Activated CD4-positive, alpha-beta T cell treated with anti-CD3 and anti-CD28 coated beads, Interleukin-2, amount 10 ng/mL, durations not matched to agents 7 days and 5 days (primary cell): ENCODE measurements around the gene PKIB. TPM values are rescaled to one million over a fixed set of nuclear protein-coding genes. Genes with fewer than 3 reads are reported as not detected.

Experiments used
- CTCF ChIA-PET: fragments of 350-600 bp; sonication (Branson Sonifier 250); formaldehyde crosslinking; loops from one replicate; lab custom pipeline; 2021; ENCODE audit warnings: antibody characterized with exemption; lab: Charles Lee
- POLR2A ChIA-PET: fragments of 350-600 bp; sonication (Branson Sonifier 250); formaldehyde crosslinking; loops from one replicate; lab custom pipeline; 2021; ENCODE audit warnings: antibody characterized with exemption; lab: Charles Lee
- DNase-seq: peaks from one replicate; pipeline ENCODE4 v3.0.0-alpha.2; 2020
- H3K27ac Mint-ChIP-seq: one replicate; pipeline ENCODE4 v1.8.0; 2021; ENCODE audit warnings: mild to moderate bottlenecking, moderate library complexity, mixed read lengths
- H3K27me3 Mint-ChIP-seq: one replicate; pipeline ENCODE4 v1.8.0; 2021; ENCODE audit warnings: mixed read lengths
- H3K36me3 Mint-ChIP-seq: one replicate; pipeline ENCODE4 v1.8.0; 2021; ENCODE audit warnings: low read depth, mixed read lengths
- H3K4me1 Mint-ChIP-seq: one replicate; pipeline ENCODE4 v1.8.0; 2021; ENCODE audit warnings: mixed read lengths
- H3K4me3 Mint-ChIP-seq: one replicate; pipeline ENCODE4 v1.8.0; 2021; ENCODE audit warnings: mild to moderate bottlenecking, moderate library complexity, mixed read lengths
- H3K9me3 Mint-ChIP-seq: one replicate; pipeline ENCODE4 v1.8.0; 2021; ENCODE audit warnings: mixed read lengths
- total RNA-seq, 2 experiments: library from RNA; stranded (reverse); gene quantifications; one replicate each; pipeline ENCODE4 v1.2.3, GENCODE V29; 2021

PKIB gene
- total RNA-seq, 2 experiments from 2014 or later = 1.2 to 1.3 TPM

GRCh38 chr6:122681705-122682104 lies 71.5 kb downstream of the PKIB start:
- Mint-ChIP-seq H3K36me3 (no peaks in the 10 kb centered on the region), H3K4me1 (no peaks in the 10 kb centered on the region), H3K27me3 (no peaks in the 10 kb centered on the region), H3K4me3 (no peak overlapping the region), H3K9me3 (no peaks in the 10 kb centered on the region), H3K27ac (no peak overlapping the region)
- ChIA-PET CTCF (no interaction called here), POLR2A (no interaction called here)
- no peak for DNase-seq

DNA sequence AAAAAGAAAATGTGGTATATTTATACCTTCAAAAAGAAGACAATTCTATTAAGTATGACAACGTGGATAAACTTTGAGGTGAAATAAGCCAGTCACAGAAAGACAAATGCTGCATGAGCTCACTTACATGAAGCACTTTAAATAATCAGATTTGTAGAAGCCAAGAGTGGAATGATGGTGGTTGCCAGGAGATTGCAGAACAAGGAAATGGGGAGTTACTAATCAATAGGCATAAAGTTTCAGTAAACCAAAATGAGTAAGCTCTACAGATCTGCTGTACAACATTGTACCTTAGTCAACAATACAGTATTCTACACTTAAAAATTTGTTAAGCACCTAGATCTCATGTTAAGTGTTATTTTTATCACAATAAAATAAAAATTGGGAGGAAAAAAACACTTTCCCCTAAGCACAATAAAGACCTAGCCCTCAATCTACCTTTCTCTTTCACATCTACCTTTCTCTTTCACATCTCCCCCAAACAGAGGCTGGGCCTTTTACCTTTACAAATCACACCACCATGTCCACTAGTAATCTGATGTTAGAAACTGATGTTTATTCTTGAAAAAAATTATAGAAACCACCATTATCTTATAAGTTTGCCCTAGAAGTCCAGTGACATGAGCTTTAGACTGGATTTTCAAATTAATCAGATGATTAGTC lies 73.9 kb downstream of the PKIB start:
- Mint-ChIP-seq H3K36me3 (no peaks in the 10 kb centered on the region), H3K4me3 (no peak overlapping the region), H3K27ac (no peak overlapping the region), H3K9me3 (no peaks in the 10 kb centered on the region), H3K4me1 (no peaks in the 10 kb centered on the region), H3K27me3 (no peaks in the 10 kb centered on the region)
- no peak for DNase-seq
- ChIA-PET POLR2A (no interaction called here), CTCF (no interaction called here)

- H3K9me3 Mint-ChIP-seq = no peaks in the 10 kb centered on the region
- H3K4me1 Mint-ChIP-seq = no peaks in the 10 kb centered on the region
- no peaks in the 10 kb centered on the region for H3K36me3 Mint-ChIP-seq
- no peaks in the 10 kb centered on the region for H3K27me3 Mint-ChIP-seq
- H3K27ac Mint-ChIP-seq = no peak overlapping the region
- H3K4me3 Mint-ChIP-seq = no peak overlapping the region
- no peak for DNase-seq
- POLR2A ChIA-PET = no interaction called here
- CTCF ChIA-PET = no interaction called here
Observed at GRCh38 chr6:122692175-122692598, 82.0 kb downstream of the PKIB start.

DNA sequence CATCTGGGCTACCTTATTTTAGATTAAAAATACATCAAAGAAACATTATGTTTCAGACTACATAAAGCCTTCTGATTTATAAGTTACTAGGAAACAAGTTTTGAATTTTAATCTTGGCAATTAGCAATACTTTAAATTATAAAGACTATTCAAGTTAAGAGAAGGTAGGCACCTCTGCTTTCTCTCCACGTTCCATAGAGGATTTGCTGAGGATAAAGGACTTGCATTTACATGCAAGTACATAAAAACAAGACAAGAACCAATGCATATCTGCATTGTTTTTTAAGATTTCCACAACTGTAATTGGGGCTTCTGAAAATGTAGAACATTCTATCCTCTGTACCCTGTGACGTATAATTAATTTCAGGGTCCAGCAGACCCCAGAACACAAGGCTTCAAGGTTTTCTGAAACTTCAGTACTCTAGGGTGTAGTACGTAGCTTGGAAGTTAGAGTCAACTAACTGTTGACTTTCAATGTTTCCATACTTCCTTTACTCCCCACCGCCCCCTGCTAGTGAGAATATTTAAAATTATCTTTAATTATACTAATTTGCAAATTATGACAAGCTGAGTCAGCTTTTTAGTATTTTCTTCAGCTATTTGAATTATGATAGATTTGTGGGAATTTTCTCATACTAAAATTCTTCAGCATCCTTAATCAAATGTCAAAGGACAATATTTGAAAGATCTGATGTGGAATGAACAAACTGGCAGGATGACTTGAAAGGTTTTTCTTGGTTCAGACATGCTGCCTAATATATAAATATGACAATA lies 82.8 kb downstream of the PKIB start:
- ChIA-PET CTCF (no interaction called here), POLR2A (interaction anchor here (0.6 kb wide), 1 partner anchor 613 kb away, joined by 3 read pairs; no protein-coding TSS in a partner anchor)
- H3K27me3 Mint-ChIP-seq = no peaks in the 10 kb centered on the region
- DNase-seq = no peak
- no peaks in the 10 kb centered on the region for H3K4me1 Mint-ChIP-seq
- no peaks in the 10 kb centered on the region for H3K9me3 Mint-ChIP-seq
- H3K36me3 Mint-ChIP-seq = no peaks in the 10 kb centered on the region
- H3K27ac Mint-ChIP-seq = no peak overlapping the region
- H3K4me3 Mint-ChIP-seq = no peak overlapping the region

GRCh38 chr6:122694075-122694474 lies 83.9 kb downstream of the PKIB start:
- Mint-ChIP-seq H3K4me1 (no peaks in the 10 kb centered on the region), H3K36me3 (no peaks in the 10 kb centered on the region), H3K9me3 (no peaks in the 10 kb centered on the region), H3K27me3 (no peaks in the 10 kb centered on the region), H3K27ac (no peak overlapping the region), H3K4me3 (no peak overlapping the region)
- ChIA-PET CTCF (no interaction called here), POLR2A (no interaction called here)
- no peak for DNase-seq

DNA sequence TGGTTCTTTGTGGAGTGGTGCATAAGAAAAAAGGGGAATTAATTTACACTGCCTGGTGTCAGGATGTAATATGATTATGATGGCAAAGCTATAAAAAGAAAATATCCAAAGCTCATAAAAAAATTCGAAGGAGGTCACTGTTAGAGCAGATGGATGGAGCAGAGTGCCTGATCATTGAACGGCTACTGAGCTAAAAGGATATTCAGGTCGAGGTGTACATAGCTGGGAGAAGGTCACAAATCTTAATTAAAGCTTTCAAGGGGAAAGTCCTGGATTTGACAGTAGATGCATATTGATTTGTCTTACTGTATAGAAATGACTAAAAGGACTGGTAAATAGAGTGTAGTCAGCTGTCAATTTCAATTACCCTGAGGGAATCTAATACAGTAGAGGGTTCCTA lies 84.4 kb downstream of the PKIB start:
- Mint-ChIP-seq H3K4me3 (no peak overlapping the region), H3K4me1 (no peaks in the 10 kb centered on the region), H3K36me3 (no peaks in the 10 kb centered on the region), H3K27me3 (no peaks in the 10 kb centered on the region), H3K9me3 (no peaks in the 10 kb centered on the region), H3K27ac (no peak overlapping the region)
- no peak for DNase-seq
- POLR2A ChIA-PET = no interaction called here
- CTCF ChIA-PET = no interaction called here

DNA sequence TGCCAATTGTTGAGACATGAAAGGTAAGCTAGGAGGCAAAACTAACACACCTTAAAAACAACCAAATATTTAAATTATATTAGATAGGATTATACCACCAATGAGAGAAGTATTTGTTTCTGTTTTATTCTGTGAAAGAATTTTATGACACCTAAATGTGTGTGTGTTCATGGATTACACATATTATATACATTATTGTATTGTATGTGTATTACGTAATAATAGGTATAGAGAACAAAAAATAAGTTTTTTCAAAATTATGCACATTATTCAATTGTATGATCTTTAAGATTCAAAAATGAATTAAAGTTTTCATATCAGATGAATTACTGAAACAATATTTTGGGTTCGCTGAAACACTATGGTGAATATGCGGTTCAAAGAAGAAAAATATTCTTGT lies 85.0 kb downstream of the PKIB start:
- no peak overlapping the region for H3K27ac Mint-ChIP-seq
- ChIA-PET POLR2A (no interaction called here), CTCF (no interaction called here)
- H3K4me3 Mint-ChIP-seq = no peak overlapping the region
- DNase-seq = no peak
- no peaks in the 10 kb centered on the region for H3K27me3 Mint-ChIP-seq
- no peaks in the 10 kb centered on the region for H3K36me3 Mint-ChIP-seq
- no peaks in the 10 kb centered on the region for H3K9me3 Mint-ChIP-seq
- H3K4me1 Mint-ChIP-seq = no peaks in the 10 kb centered on the region

- no peaks in the 10 kb centered on the region for H3K4me1 Mint-ChIP-seq
- no peak overlapping the region for H3K4me3 Mint-ChIP-seq
- no peak overlapping the region for H3K27ac Mint-ChIP-seq
- H3K36me3 Mint-ChIP-seq = no peaks in the 10 kb centered on the region
- H3K27me3 Mint-ChIP-seq = no peaks in the 10 kb centered on the region
- ChIA-PET CTCF (no interaction called here), POLR2A (no interaction called here)
- DNase-seq = no peak
- H3K9me3 Mint-ChIP-seq = no peaks in the 10 kb centered on the region
Observed at GRCh38 chr6:122696079-122696478, 85.9 kb downstream of the PKIB start.

GRCh38 chr6:122696853-122697252 lies 86.6 kb downstream of the PKIB start:
- no peak for DNase-seq
- POLR2A ChIA-PET = no interaction called here
- no peaks in the 10 kb centered on the region for H3K9me3 Mint-ChIP-seq
- H3K4me3 Mint-ChIP-seq = no peak overlapping the region
- no peak overlapping the region for H3K27ac Mint-ChIP-seq
- CTCF ChIA-PET = no interaction called here
- no peaks in the 10 kb centered on the region for H3K4me1 Mint-ChIP-seq
- no peaks in the 10 kb centered on the region for H3K36me3 Mint-ChIP-seq
- H3K27me3 Mint-ChIP-seq = no peaks in the 10 kb centered on the region

DNA sequence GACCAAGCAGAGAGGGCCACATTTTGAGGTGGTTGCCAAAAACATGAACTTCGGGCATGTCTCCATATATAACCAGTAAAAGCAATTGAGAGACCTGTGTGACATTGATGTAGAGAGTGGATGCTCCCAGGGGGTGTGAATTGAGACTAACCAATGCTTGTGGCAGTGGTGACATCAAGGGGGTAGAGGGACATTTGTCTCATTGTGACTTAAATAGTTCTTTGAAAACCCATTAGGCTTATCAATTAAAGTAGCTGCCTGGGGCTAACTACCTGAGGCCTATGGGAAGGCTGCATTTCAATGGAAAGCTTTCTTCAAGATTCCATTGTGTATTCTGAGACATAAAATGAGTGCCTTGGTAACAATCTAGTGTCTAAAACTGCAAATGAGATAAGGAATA lies 87.3 kb downstream of the PKIB start:
- H3K27ac Mint-ChIP-seq = no peak overlapping the region
- H3K4me3 Mint-ChIP-seq = no peak overlapping the region
- no peaks in the 10 kb centered on the region for H3K9me3 Mint-ChIP-seq
- H3K4me1 Mint-ChIP-seq = no peaks in the 10 kb centered on the region
- H3K36me3 Mint-ChIP-seq = no peaks in the 10 kb centered on the region
- DNase-seq = no peak
- ChIA-PET CTCF (no interaction called here), POLR2A (no interaction called here)
- no peaks in the 10 kb centered on the region for H3K27me3 Mint-ChIP-seq

GRCh38 chr6:122701666-122702065 lies 91.5 kb downstream of the PKIB start:
- ChIA-PET POLR2A (no interaction called here), CTCF (interaction anchor here (0.7 kb wide), 1 partner anchor 8 kb away, joined by 3 read pairs; no protein-coding TSS in a partner anchor)
- Mint-ChIP-seq H3K27ac (no peak overlapping the region), H3K36me3 (no peaks in the 10 kb centered on the region), H3K4me3 (no peak overlapping the region), H3K27me3 (peaks cover 2% of the 10 kb centered on the region), H3K4me1 (no peaks in the 10 kb centered on the region), H3K9me3 (no peaks in the 10 kb centered on the region)
- DNase-seq = no peak

DNA sequence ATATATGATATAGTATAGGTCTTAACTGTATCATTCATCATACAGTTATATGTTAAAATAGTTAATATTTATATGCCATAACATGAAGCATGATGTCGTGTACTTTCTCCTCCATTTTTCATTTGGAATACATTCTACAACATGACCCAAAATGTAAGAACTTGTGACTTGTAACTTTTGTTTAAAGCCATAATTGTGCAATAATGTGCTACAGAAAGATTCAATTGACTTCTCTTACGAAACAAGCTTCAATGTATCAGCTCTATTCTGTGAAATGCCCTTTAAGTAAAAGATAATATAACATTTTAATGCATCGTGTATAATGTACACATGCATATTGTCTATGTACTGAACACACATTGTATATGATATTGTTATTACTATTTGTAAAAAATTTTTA lies 92.6 kb downstream of the PKIB start:
- Mint-ChIP-seq H3K27ac (no peak overlapping the region), H3K9me3 (no peaks in the 10 kb centered on the region), H3K27me3 (peaks cover 2% of the 10 kb centered on the region), H3K4me1 (no peaks in the 10 kb centered on the region), H3K36me3 (no peaks in the 10 kb centered on the region), H3K4me3 (no peak overlapping the region)
- ChIA-PET CTCF (no interaction called here), POLR2A (no interaction called here)
- no peak for DNase-seq

GRCh38 chr6:122704066-122704465 lies 93.9 kb downstream of the PKIB start:
- H3K9me3 Mint-ChIP-seq = no peaks in the 10 kb centered on the region
- H3K27me3 Mint-ChIP-seq = peaks cover 2% of the 10 kb centered on the region
- POLR2A ChIA-PET = no interaction called here
- no peaks in the 10 kb centered on the region for H3K36me3 Mint-ChIP-seq
- H3K4me3 Mint-ChIP-seq = no peak overlapping the region
- H3K27ac Mint-ChIP-seq = no peak overlapping the region
- H3K4me1 Mint-ChIP-seq = no peaks in the 10 kb centered on the region
- CTCF ChIA-PET = no interaction called here
- DNase-seq = no peak
